ENCODE results near the gene CNTN4.

- TF ChIP-seq FOXM1 (IDR thresholded peaks at IDR 0.05; ENCODE audit: borderline replicate concordance) (no peak), PKNOX1 (IDR thresholded peaks at IDR 0.05) (no peak), SUZ12 (IDR thresholded peaks at IDR 0.05) (no peak), ELF4 (IDR thresholded peaks at IDR 0.05) (no peak), L3MBTL2 (conservative IDR thresholded peaks at IDR 0.05) (no peak), NFRKB (IDR thresholded peaks at IDR 0.05) (no peak), FOXK2 (IDR thresholded peaks at IDR 0.05) (no peak), SP1 (IDR thresholded peaks at IDR 0.05) (no peak), TARDBP (IDR thresholded peaks at IDR 0.05) (no peak), HDGF (IDR thresholded peaks at IDR 0.05; ENCODE audit: borderline replicate concordance) (no peak), FOXA1 (IDR thresholded peaks at IDR 0.05) (no peak), LEF1 (IDR thresholded peaks at IDR 0.05; ENCODE audit: borderline replicate concordance) (no peak)
Observed at GRCh38 chr3:3080309-3080708, 981.6 kb downstream of the CNTN4 start.

Data from HEK293T (cell line).